KMS-11 (cell line): ENCODE data around the gene AMELX.

Experiments
- H2AFZ ChIP-seq: fragments of 200-600 bp; sonication (generic); 2 replicates; pipeline ENCODE4 v1.6.1; 2016; ENCODE audit warnings: antibody characterized with exemption, mixed run types, low read depth
- H3K27ac ChIP-seq: fragments of 200-600 bp; sonication (generic); 2 replicates; pipeline ENCODE4 v1.6.1; 2016; ENCODE audit warnings: mild to moderate bottlenecking, mixed run types
- H3K27me3 ChIP-seq: fragments of 200-600 bp; sonication (generic); 2 replicates; pipeline ENCODE4 v1.6.1; 2017; ENCODE audit warnings: mild to moderate bottlenecking, low read depth, mixed run types, moderate library complexity; ENCODE audit not compliant: insufficient read depth
- H3K36me3 ChIP-seq: fragments of 200-600 bp; sonication (generic); 2 replicates; pipeline ENCODE4 v1.6.1; 2017; ENCODE audit warnings: mild to moderate bottlenecking, mixed run types; ENCODE audit not compliant: insufficient read depth
- H3K4me1 ChIP-seq: fragments of 200-600 bp; sonication (generic); 2 replicates; pipeline ENCODE4 v1.6.1; 2016; ENCODE audit warnings: mild to moderate bottlenecking, low read depth, mixed run types; ENCODE audit not compliant: poor library complexity, severe bottlenecking
- H3K4me2 ChIP-seq: fragments of 200-600 bp; sonication (generic); 2 replicates; pipeline ENCODE4 v1.7.0; 2016; ENCODE audit warnings: mild to moderate bottlenecking, mixed run types
- H3K4me3 ChIP-seq: fragments of 200-600 bp; sonication (generic); IDR thresholded peaks from 2 replicates; pipeline ENCODE4 v1.6.1; 2017; ENCODE audit warnings: low read depth, low read length, mixed read lengths; ENCODE audit not compliant: insufficient read depth
- H3K79me2 ChIP-seq: fragments of 200-600 bp; sonication (generic); 2 replicates; pipeline ENCODE4 v1.6.1; 2016; ENCODE audit warnings: low read depth, mixed run types; ENCODE audit not compliant: insufficient read depth
- H3K9ac ChIP-seq: fragments of 200-600 bp; sonication (generic); 2 replicates; pipeline ENCODE4 v1.6.1; 2016; ENCODE audit warnings: mild to moderate bottlenecking, mixed run types
- H4K20me1 ChIP-seq: fragments of 200-600 bp; sonication (generic); 2 replicates; pipeline ENCODE4 v1.6.1; 2016; ENCODE audit warnings: mild to moderate bottlenecking, mixed run types; ENCODE audit not compliant: insufficient read depth
- CTCF ChIP-seq: fragments of 200-600 bp; sonication (generic); conservative IDR thresholded peaks from 2 replicates; pipeline ENCODE4 v1.6.1; 2017; ENCODE audit warnings: low read depth, mild to moderate bottlenecking, antibody characterized with exemption, low read length, moderate library complexity, mixed read lengths

AMELX gene

GRCh38 chrX:11257711-11258110, 35.5 kb upstream of the AMELX start:
- no peaks in the 10 kb centered on the region for H4K20me1 ChIP-seq
- no peak overlapping the region for H3K27ac ChIP-seq
- no peak overlapping the region for H3K4me3 ChIP-seq
- H3K36me3 ChIP-seq = no peaks in the 10 kb centered on the region
- no peak for TF ChIP-seq CTCF
- H3K27me3 ChIP-seq = no peaks in the 10 kb centered on the region
- no peak overlapping the region for H3K9ac ChIP-seq
- no peak overlapping the region for H2AFZ ChIP-seq
- H3K79me2 ChIP-seq = no peaks in the 10 kb centered on the region
- H3K4me2 ChIP-seq = no peak overlapping the region
- H3K4me1 ChIP-seq = peaks cover 29% of the 10 kb centered on the region

GRCh38 chrX:11259437-11259836, 33.8 kb upstream of the AMELX start:
- H2AFZ ChIP-seq = no peak overlapping the region
- no peak overlapping the region for H3K4me2 ChIP-seq
- no peaks in the 10 kb centered on the region for H4K20me1 ChIP-seq
- H3K79me2 ChIP-seq = no peaks in the 10 kb centered on the region
- no peaks in the 10 kb centered on the region for H3K36me3 ChIP-seq
- no peaks in the 10 kb centered on the region for H3K27me3 ChIP-seq
- H3K4me1 ChIP-seq = peaks cover 46% of the 10 kb centered on the region
- no peak overlapping the region for H3K27ac ChIP-seq
- no peak for TF ChIP-seq CTCF
- no peak overlapping the region for H3K4me3 ChIP-seq
- H3K9ac ChIP-seq = no peak overlapping the region

GRCh38 chrX:11261260-11261659, 32.0 kb upstream of the AMELX start:
- Histone ChIP-seq H3K4me2 (no peak overlapping the region), H3K4me3 (no peak overlapping the region), H2AFZ (no peak overlapping the region), H3K36me3 (no peaks in the 10 kb centered on the region), H4K20me1 (no peaks in the 10 kb centered on the region), H3K27ac (no peak overlapping the region), H3K9ac (no peak overlapping the region), H3K4me1 (peaks cover 63% of the 10 kb centered on the region), H3K79me2 (no peaks in the 10 kb centered on the region), H3K27me3 (no peaks in the 10 kb centered on the region)
- no peak for TF ChIP-seq CTCF

- Histone ChIP-seq H3K4me3 (no peak overlapping the region), H3K79me2 (no peaks in the 10 kb centered on the region), H3K27me3 (no peaks in the 10 kb centered on the region), H3K9ac (no peak overlapping the region; the same call in 1 of the 2 replicates), H3K36me3 (no peaks in the 10 kb centered on the region), H2AFZ (no peak overlapping the region), H4K20me1 (no peaks in the 10 kb centered on the region), H3K27ac (peak overlapping the region; percentile 60), H3K4me1 (peaks cover 72% of the 10 kb centered on the region), H3K4me2 (peak overlapping the region; percentile 58; the same call in 1 of the 2 replicates)
- no peak for TF ChIP-seq CTCF
These were observed 28.3 kb upstream of the AMELX start for GRCh38 chrX:11264925-11265324.
